Dedifferentiated amniotic fluid mesenchymal stem cell (primary cell): ENCODE measurements around the gene TIGD6.
"Not testable (repeated sequence)": the region's sequence is repeated elsewhere in the genome, so short reads cannot be mapped to it uniquely, and the experiment has no call there.

Experiments used
- DNase-seq: peaks from one replicate; pipeline ENCODE4 v3.0.0-alpha.2; 2016; ENCODE audit errors: extremely low spot score

The TIGD6 gene

DNA sequence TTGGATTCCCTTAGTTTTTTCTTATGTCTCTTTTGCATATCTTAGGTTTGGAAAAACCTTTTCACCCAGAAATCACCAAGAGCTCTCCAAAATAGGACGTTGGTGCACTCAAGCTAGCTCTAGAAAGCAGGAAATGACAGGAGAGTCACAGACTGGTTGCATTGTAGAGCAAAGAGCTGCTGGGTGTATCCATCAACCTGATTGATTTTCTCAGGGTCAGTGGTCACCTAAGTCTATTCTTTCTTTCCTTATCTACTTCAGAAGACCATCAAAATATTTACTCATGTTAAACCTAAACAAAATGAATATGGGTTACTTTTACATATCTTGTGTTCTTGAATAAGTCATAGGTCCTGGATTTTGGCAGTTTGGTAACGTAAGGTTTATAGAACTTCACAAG is 25.0 kb downstream of the TIGD6 start:
- no peak for DNase-seq

DNA sequence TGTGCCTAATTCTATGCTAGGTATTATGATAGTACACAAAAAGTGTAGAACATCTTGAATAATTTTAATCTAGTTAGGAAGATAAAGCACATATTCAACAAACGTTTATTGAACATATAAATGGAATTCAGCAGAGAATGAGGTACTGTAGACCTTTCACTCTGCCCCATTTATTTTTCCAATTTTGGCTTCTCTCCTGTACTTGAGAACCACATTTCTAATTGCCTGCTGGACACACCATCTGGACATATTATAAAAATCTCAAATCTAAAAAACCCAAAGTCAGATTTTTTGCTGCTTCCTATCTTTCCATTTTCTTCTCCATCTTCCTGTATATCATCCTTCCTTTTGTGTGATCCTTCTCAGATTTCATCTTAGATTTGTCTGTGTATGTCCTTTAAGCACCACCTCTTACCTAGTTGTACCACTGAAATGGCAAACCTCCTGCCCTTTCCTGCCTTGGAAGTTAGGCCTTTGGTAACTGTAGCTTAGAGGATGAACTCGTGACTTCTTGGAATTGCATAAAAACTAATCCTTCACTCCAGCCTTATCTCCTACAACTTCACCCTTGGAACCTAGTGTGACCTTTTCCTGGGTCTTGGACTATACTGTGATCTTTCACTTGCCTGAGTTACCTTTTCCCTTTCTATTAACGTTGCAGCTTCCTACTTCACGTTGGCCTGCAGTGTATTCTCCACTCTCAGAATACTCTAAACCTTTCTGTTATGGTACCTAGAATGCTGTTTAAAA is 31.1 kb downstream of the TIGD6 start:
- DNase-seq: no peak

- no peak for DNase-seq
Observed at GRCh38 chr5:149966946-149967345, 33.5 kb downstream of the TIGD6 start.

DNA sequence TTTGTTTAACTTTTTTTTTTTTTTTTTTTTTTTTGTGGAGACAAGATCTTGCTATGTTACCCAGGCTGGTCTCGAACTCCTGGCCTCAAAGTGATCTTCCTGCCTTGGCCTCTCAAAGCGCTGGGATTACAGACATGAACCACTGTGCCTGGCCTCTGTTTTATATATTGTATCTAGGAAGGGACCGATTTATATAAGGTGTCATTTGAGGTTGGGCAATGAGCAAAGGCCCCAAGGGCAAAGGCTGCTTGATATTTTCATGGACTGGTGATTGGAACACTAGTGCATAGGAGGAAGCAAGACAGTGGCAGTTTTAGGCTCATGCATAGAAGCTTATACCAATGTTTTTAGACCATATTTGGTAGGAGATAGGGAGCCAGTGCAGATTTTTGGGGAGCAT is 36.7 kb downstream of the TIGD6 start:
- DNase-seq: no peak

GRCh38 chr5:149962601-149963300 is 37.7 kb downstream of the TIGD6 start:
- no peak for DNase-seq

DNA sequence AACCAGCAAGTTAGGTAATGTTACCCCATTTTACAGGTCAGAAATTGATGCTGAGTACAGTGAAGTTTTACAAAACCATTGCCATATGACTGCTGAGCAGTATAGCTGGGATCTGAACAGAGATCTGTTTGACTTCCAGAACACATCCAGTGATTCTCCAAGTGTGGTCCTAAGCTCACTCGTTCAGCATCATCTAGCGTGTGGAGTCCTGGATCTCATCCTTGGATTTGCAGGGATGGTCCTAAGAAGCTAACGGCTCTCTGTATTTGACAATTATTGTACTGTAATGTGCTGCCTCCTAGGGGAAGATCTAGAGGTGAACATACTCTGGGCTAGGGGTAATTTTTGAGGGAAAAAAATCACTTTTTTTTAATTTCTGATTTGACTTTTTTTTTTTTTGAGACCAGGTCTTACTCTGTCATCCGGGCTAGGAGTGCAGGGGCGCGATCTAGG is 38.5 kb downstream of the TIGD6 start:
- peak; percentile 60 for DNase-seq

DNA sequence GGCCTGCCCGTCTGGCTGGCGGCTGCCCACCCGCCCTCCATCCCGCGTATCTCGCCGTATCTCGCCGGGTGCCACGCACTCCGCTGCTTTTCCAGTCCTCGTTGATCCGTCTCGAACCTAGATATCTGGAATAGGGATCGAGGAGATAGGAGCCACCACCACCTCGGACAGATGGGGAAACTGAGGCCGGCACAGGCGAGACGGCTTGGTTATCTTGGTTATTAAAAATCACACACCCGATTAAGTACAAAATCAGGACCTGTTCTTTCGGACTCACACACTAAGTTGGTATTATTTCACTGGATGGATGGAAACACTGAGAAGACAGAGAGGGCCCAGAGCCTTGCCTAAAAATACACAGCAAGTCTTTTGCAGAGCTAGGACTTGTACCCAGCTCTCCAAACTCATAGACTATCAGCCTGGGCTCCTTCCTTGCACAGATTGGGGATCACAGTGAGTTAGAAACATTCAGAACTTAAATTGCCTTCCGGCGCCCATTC is 39.2 kb downstream of the TIGD6 start:
- DNase-seq: no peak

DNA sequence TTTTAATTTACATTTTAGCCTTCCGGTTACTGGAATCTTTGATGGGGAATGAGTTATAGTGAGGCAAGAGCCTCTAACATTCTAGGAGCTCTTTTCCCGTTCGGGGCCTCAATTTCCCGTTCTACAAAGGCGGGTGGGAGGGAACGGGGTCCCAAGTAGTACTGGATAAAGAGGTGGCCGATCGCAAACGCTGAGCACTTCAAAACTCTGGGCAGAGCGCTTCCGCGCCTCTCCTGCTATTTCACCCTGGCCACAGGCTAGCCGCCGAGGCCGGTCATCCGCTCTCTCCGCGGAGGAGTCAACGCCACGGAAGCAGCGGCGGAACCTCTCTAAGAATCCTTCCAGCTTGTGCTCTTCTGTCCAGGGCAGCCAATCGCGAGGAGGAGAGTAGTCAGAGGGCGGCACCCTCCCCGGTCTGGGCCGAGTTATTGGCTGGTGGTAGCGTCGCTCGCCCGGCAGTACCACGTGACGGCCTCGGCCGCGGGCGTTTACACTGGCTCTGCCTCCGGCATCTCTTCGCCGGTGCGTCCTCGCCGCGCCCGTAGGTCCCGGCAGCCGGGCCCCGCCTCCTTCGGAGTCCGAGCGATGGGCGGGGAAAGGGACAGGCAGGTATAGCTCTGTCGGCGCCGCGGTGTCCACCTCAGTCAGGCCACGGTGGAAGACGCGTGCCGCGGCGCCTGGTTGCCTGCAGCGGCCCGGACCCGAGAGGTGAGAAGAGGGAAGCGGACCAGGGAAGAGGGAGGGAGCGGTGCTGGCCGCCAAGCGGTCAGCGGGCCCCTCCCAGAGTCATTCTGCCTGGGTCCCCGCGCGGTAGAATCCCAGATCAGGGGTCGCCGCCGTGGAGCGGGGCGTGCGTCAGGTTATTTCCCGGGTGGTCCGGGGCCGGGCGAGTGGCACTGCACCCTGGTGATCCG is 39.9 kb downstream of the TIGD6 start, which contains the start of gene SLC26A2:
Gene SLC26A2 (plus strand): TSS at position 487 of the 914 bp plus-strand sequence. CDS start 16,895 bp downstream, outside the sequence.
- DNase-seq: peak; percentile 97

- DNase-seq: peak; percentile 48
Observed at GRCh38 chr5:149959406-149960236, 40.8 kb downstream of the TIGD6 start.

- no peak for DNase-seq
Observed at GRCh38 chr5:149957855-149958254, 42.6 kb downstream of the TIGD6 start.

GRCh38 chr5:149956685-149957084 is 43.8 kb downstream of the TIGD6 start:
- DNase-seq: no peak

GRCh38 chr5:149954798-149955197 is 45.7 kb downstream of the TIGD6 start:
- no peak for DNase-seq

DNA sequence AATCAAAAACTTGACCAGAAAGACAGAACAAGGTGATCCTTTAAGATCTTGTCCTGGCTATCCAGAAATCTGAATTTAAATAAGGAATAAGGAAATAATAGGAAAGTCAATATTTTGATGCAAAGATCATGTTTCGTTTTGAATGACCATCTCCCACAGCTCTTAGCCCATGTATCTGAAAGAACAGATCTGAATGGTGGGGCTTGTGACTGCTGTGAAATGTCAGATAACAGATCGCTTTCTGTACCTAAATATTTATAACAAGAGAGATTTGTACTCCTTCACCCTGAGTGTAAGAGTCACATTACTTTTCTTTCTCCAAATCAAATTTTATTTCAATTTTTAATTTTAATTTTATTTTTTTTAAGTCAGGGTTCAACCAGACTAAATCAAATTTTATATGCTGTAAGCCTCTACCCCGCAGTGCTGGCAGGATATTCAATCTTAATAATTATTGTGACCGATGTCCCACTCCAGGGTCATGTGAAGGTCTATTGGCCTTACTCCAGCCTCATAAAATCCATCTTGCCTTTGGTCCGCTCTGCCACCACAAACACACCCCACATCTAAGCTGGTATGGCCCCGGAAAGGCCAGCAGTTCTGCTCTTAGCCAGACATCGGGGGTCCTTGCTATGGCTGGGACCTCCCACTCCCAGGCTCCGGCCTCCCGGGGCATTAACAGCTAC is 46.9 kb downstream of the TIGD6 start:
- DNase-seq: no peak

DNA sequence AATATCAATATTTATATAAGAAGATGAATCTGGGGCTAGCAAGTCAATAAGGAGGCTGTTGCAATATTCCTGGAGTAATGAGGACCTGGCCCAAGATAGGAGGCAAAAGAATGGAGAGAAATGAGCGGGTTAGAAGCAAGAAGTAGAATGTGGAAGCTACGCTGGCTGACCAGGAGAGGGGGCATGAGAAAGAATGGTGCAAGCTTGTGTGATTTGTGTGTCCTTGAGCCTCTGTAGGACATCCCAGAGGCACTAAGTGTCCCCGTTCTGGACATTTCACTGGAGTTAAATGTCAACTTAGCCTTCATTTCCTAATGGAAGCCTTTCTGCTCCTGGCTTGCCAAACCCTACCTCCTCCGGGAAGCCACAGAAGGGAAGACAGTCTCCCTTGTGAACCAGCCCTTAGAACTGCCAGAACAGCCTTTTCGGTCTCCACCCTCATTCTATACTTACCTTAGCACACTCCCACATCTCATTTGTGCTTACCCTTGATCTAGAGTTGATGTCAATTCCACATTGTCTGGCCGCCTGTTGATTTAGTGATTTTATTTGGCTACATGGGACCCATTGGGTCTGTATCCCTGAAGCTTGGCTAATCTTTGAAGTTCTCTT is 49.2 kb downstream of the TIGD6 start:
- no peak for DNase-seq

DNA sequence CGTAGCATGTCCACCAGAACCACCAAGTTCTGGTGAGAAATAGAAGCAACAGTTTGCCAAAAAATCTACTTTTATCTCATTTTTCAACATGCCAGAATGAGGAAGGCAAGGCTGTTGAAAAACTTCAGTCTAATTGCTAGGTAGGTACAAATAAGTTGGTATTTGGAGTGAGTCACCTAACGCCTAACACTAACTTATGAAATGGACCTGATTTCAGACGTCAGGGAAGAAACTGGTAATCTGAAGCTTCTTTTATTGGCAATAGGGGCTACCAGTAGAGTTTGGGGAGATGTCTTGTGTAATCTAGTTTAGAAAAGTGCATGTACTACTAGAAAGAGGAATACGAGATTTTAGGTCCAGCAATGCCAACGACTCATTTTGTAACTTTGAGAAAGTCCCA is 51.5 kb downstream of the TIGD6 start:
- no peak for DNase-seq

DNA sequence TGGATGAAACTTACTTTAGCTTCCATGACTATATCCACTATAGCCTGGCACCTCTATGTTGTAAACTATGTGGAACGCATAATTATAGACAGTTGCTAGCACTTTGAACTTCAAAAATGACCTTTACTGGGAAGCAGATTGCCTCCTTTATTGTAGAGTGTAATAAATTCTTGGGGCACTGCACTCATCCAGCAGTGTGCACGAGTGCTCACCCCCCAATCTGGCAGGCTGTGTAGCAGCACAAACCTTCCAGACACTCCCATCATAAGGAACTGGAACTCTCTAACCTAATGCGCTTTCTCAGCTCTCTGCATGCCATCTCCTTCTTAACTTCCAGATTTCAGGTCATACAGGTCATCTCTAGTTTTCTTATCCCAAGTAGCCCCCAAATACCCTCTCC is 54.3 kb downstream of the TIGD6 start:
- no peak for DNase-seq

GRCh38 chr5:149944666-149945065 is 55.8 kb downstream of the TIGD6 start, which contains the start of gene PDE6A:
PDE6A (minus strand) TSS chr5:149944793; CDS start chr5:149944673, 120 bp downstream.
- no peak for DNase-seq

DNA sequence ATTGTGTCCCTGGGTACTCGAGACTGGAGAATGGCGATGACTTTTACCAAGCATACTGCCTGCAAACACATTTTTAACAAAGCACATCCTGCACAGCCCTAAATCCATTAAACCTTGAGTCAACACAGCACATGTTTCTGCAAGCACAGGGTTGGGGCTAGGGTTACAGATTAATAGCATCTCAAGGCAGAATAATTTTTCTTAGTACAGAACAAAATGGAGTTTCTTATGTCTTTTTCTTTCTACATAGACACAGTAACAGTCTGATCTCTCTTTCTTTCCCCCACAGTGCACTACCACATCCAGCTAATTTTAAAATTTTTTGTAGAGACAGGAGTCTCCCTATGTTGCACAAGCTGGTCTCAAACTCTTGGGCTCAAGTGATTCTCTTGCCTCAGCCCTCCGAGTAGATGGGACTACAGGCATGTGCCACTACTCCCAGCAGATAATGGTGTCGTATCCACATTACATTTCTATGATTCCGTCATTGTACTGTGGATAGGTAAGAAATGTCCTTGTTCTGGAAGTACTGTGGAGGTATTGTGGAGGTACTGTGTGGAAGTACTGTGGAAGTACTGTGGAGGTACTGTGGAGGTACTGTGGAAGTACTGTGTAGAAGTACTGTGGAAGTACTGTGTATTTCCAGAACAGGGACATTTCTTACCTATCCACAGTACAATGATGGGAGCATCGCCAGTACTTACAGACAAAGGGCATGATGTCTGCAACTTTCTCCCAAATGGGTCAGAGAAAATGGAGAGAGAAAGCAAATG is 57.1 kb downstream of the TIGD6 start:
- not testable (repeated sequence) for DNase-seq
